Thoracic aorta (tissue), 2 donors: Measurements from ENCODE around the gene PDK1. TPM values are rescaled to one million over a fixed set of nuclear protein-coding genes. Genes with fewer than 3 reads are reported as not detected.

Source experiments
- ATAC-seq: fragments of 150-250 bp; one replicate; pipeline ENCODE4 v1.8.0; 2017; ENCODE audit warnings: low read depth; ENCODE audit not compliant: insufficient number of reproducible peaks, low FRiP score
- DNase-seq: peaks from one replicate; pipeline ENCODE4 v3.0.0-alpha.2; 2020; ENCODE audit warnings: low spot score
- H3K27ac ChIP-seq, 2 donors: fragments of 200-600 bp; sonication (generic); 1 replicate in 1 of 2; 2 replicates in 1 of 2; pipeline ENCODE4 v1.5.1; 2016; ENCODE audit warnings: mild to moderate bottlenecking in 2 of 2, moderate library complexity in 2 of 2
- H3K27me3 ChIP-seq: fragments of 200-600 bp; sonication (generic); replicated peaks from 2 replicates; pipeline ENCODE4 v1.6.0; 2016; ENCODE audit warnings: mild to moderate bottlenecking; ENCODE audit not compliant: insufficient read depth
- H3K36me3 ChIP-seq: fragments of 200-600 bp; sonication (generic); one replicate; pipeline ENCODE4 v1.5.1; 2016
- H3K4me1 ChIP-seq, 2 donors: fragments of 200-600 bp; sonication (generic); 1 replicate in 1 of 2; 2 replicates in 1 of 2; pipeline versions ENCODE4 v1.5.1 to v1.6.0; 2016; ENCODE audit warnings: low read depth in 2 of 2, mild to moderate bottlenecking in 1 of 2; ENCODE audit not compliant: control insufficient read depth in 1 of 2
- H3K4me3 ChIP-seq: fragments of 200-600 bp; sonication (generic); 2 replicates; pipeline ENCODE4 v1.5.1; 2016; ENCODE audit warnings: mild to moderate bottlenecking
- H3K9me3 ChIP-seq: fragments of 200-600 bp; sonication (generic); 2 replicates; pipeline ENCODE4 v1.5.1; 2016
- CTCF ChIP-seq: fragments of 200-600 bp; sonication (generic); IDR thresholded peaks from one replicate; pipeline ENCODE4 v1.5.1; 2019; ENCODE audit warnings: antibody characterized with exemption
- total RNA-seq, 2 donors: library from RNA; depleted of rRNA; stranded (reverse); fragments of >200 nt; gene quantifications; one replicate each; pipeline versions ENCODE4 v1.1.0 to v1.2.3, GENCODE V29; 2016

Gene PDK1
- total RNA-seq, 2 donors from 2014 or later = 15.7 to 18.7 TPM

GRCh38 chr2:172615727-172616261 lies 59.9 kb downstream of the PDK1 start:
- Histone ChIP-seq H3K4me3 (no peak overlapping the region), H3K27ac (no peak overlapping the region), H3K36me3 (no peaks in the 10 kb centered on the region), H3K9me3 (no peaks in the 10 kb centered on the region), H3K4me1 (no peaks in the 10 kb centered on the region), H3K27me3 (no peaks in the 10 kb centered on the region)
- TF ChIP-seq CTCF = no peak
- ATAC-seq = no peak
- DNase-seq = no peak

- Histone ChIP-seq H3K4me3 (no peak overlapping the region), H3K9me3 (no peaks in the 10 kb centered on the region), H3K36me3 (no peaks in the 10 kb centered on the region), H3K4me1 (no peaks in the 10 kb centered on the region), H3K27ac (no peak overlapping the region), H3K27me3 (no peaks in the 10 kb centered on the region)
- no peak for DNase-seq
- TF ChIP-seq CTCF = no peak
- no peak for ATAC-seq
Measured at GRCh38 chr2:172617115-172617514, 61.2 kb downstream of the PDK1 start.

GRCh38 chr2:172623249-172623965 lies 67.5 kb downstream of the PDK1 start:
- no peaks in the 10 kb centered on the region for H3K27me3 ChIP-seq
- H3K9me3 ChIP-seq = no peaks in the 10 kb centered on the region
- peaks cover 0 to 12% of the 10 kb centered on the region in 2 donors for H3K4me1 ChIP-seq
- no peaks in the 10 kb centered on the region for H3K36me3 ChIP-seq
- no peak for ATAC-seq
- H3K27ac ChIP-seq = peak overlapping the region in 1 of 2 donors; percentile 9
- H3K4me3 ChIP-seq = no peak overlapping the region
- no peak for TF ChIP-seq CTCF
- no peak for DNase-seq

GRCh38 chr2:172624996-172625395 lies 69.1 kb downstream of the PDK1 start:
- ATAC-seq (no peak), DNase-seq (no peak)
- no peaks in the 10 kb centered on the region for H3K9me3 ChIP-seq
- no peak for TF ChIP-seq CTCF
- no peaks in the 10 kb centered on the region for H3K36me3 ChIP-seq
- H3K27ac ChIP-seq = no peak overlapping the region
- H3K4me1 ChIP-seq = peaks cover 0 to 12% of the 10 kb centered on the region in 2 donors
- H3K27me3 ChIP-seq = no peaks in the 10 kb centered on the region
- H3K4me3 ChIP-seq = no peak overlapping the region

- no peak for ATAC-seq
- no peak for TF ChIP-seq CTCF
- Histone ChIP-seq H3K27me3 (no peaks in the 10 kb centered on the region), H3K4me1 (peaks cover 0 to 12% of the 10 kb centered on the region in 2 donors), H3K9me3 (no peaks in the 10 kb centered on the region), H3K36me3 (no peaks in the 10 kb centered on the region), H3K4me3 (no peak overlapping the region), H3K27ac (no peak overlapping the region)
- DNase-seq = no peak
Measured at GRCh38 chr2:172627181-172627580, 71.3 kb downstream of the PDK1 start.
